Measurements from ENCODE around the gene USP15. TPM values are rescaled to one million over a fixed set of nuclear protein-coding genes. Genes with fewer than 3 reads are reported as not detected.

USP15 gene
- total and polyA plus RNA-seq, 8 donors = 16.6 to 220 (median 77.9) TPM

GRCh38 chr12:62292761-62293344, 32.6 kb downstream of the USP15 start:
- peaks cover 10 to 39% (median 32%) of the 10 kb centered on the region in 4 donors for H3K36me3 ChIP-seq
- H3K9me3 ChIP-seq = no peaks in the 10 kb centered on the region
- TF ChIP-seq POLR2A (IDR thresholded peaks at IDR 0.05) (no peak), POLR2AphosphoS5 (IDR thresholded peaks at IDR 0.05) (no peak), EP300 (IDR thresholded peaks at IDR 0.05) (no peak)
- TF ChIP-seq, protein P1, sequence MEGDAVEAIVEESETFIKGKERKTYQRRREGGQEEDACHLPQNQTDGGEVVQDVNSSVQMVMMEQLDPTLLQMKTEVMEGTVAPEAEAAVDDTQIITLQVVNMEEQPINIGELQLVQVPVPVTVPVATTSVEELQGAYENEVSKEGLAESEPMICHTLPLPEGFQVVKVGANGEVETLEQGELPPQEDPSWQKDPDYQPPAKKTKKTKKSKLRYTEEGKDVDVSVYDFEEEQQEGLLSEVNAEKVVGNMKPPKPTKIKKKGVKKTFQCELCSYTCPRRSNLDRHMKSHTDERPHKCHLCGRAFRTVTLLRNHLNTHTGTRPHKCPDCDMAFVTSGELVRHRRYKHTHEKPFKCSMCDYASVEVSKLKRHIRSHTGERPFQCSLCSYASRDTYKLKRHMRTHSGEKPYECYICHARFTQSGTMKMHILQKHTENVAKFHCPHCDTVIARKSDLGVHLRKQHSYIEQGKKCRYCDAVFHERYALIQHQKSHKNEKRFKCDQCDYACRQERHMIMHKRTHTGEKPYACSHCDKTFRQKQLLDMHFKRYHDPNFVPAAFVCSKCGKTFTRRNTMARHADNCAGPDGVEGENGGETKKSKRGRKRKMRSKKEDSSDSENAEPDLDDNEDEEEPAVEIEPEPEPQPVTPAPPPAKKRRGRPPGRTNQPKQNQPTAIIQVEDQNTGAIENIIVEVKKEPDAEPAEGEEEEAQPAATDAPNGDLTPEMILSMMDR (IDR thresholded peaks at IDR 0.05) = no peak
- H3K4me3 ChIP-seq = no peak overlapping the region
- intact Hi-C loops (cut with DNase I; ENCODE audit: low total_unique reads) = no loop called here
- peaks cover 0 to 36% (median 9%) of the 10 kb centered on the region in 4 donors for H3K4me1 ChIP-seq
- H3K27me3 ChIP-seq = no peaks in the 10 kb centered on the region
- no peak for DNase-seq
- 77 to 94% (median 85%) methylated on average over 6 of the region's 6 CpGs for WGBS, 5 donors
- H3K27ac ChIP-seq = no peak overlapping the region

GRCh38 chr12:62294378-62294777, 34.2 kb downstream of the USP15 start:
- WGBS, 5 donors = 98 to 100% (median 100%) methylated on average over 1 of the region's 1 CpG
- intact Hi-C loops (cut with DNase I; ENCODE audit: low total_unique reads) = no loop called here
- Histone ChIP-seq H3K36me3 (peaks cover 10 to 52% (median 48%) of the 10 kb centered on the region in 4 donors), H3K27me3 (no peaks in the 10 kb centered on the region), H3K4me1 (peaks cover 0 to 28% (median 9%) of the 10 kb centered on the region in 4 donors), H3K27ac (no peak overlapping the region), H3K4me3 (no peak overlapping the region), H3K9me3 (no peaks in the 10 kb centered on the region)
- TF ChIP-seq, protein P1 (IDR thresholded peaks at IDR 0.05) = no peak
- TF ChIP-seq POLR2A (IDR thresholded peaks at IDR 0.05) = no peak
- TF ChIP-seq POLR2AphosphoS5 (IDR thresholded peaks at IDR 0.05) = no peak
- no peak for TF ChIP-seq EP300 (IDR thresholded peaks at IDR 0.05)
- DNase-seq = no peak

DNA sequence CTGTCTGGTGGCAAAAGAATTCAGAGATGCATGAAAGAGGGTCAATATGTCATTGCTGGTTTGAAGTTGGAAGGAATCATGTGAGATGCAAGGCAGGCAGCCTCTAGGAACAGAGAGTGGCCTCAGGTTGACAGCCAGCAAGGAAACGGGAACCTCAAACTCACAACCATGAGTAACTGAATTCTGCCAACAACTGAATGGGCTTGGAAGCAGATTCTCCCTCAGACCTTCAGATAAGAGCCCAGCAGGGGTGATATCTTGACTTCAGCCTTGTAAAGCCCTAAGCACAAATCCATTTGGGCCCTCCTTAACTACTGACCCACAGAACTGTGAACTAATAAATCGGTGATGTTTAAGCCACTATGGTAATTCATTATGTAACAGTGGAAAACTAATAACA, 35.8 kb downstream of the USP15 start:
- Histone ChIP-seq H3K27me3 (no peaks in the 10 kb centered on the region), H3K27ac (no peak overlapping the region), H3K4me1 (peaks cover 0 to 22% (median 12%) of the 10 kb centered on the region in 4 donors), H3K9me3 (no peaks in the 10 kb centered on the region), H3K36me3 (peaks cover 10 to 52% (median 48%) of the 10 kb centered on the region in 4 donors), H3K4me3 (no peak overlapping the region)
- 88 to 91% (median 89%) methylated on average over 2 of the region's 2 CpGs for WGBS, 5 donors
- no peak for DNase-seq
- TF ChIP-seq, protein P1 (IDR thresholded peaks at IDR 0.05) = no peak
- no peak for TF ChIP-seq POLR2A (IDR thresholded peaks at IDR 0.05)
- TF ChIP-seq EP300 (IDR thresholded peaks at IDR 0.05) = no peak
- no peak for TF ChIP-seq POLR2AphosphoS5 (IDR thresholded peaks at IDR 0.05)
- intact Hi-C loops (cut with DNase I; ENCODE audit: low total_unique reads) = no loop called here

- H3K4me3 ChIP-seq = no peak overlapping the region
- intact Hi-C loops (cut with DNase I; ENCODE audit: low total_unique reads) = no loop called here
- peaks cover 10 to 52% (median 48%) of the 10 kb centered on the region in 4 donors for H3K36me3 ChIP-seq
- no peaks in the 10 kb centered on the region for H3K9me3 ChIP-seq
- DNase-seq = no peak
- H3K27ac ChIP-seq = no peak overlapping the region
- H3K4me1 ChIP-seq = peaks cover 0 to 13% (median 8%) of the 10 kb centered on the region in 4 donors
- H3K27me3 ChIP-seq = no peaks in the 10 kb centered on the region
- TF ChIP-seq POLR2A (IDR thresholded peaks at IDR 0.05) = no peak
Measured at GRCh38 chr12:62297321-62297720, 37.1 kb downstream of the USP15 start.

- DNase-seq = no peak
- Histone ChIP-seq H3K4me1 (peaks cover 0 to 5% (median 2%) of the 10 kb centered on the region in 4 donors), H3K36me3 (peaks cover 17 to 69% (median 66%) of the 10 kb centered on the region in 4 donors), H3K27ac (no peak overlapping the region), H3K27me3 (no peaks in the 10 kb centered on the region), H3K9me3 (peaks cover 0 to 5% (median 3%) of the 10 kb centered on the region in 4 donors), H3K4me3 (no peak overlapping the region)
- TF ChIP-seq, protein P1 (IDR thresholded peaks at IDR 0.05) = no peak
- TF ChIP-seq EP300 (IDR thresholded peaks at IDR 0.05) (no peak), POLR2AphosphoS5 (IDR thresholded peaks at IDR 0.05) (no peak)
- intact Hi-C loops (cut with DNase I; ENCODE audit: low total_unique reads) = no loop called here
- 75 to 86% (median 83%) methylated on average over 3 of the region's 3 CpGs for WGBS, 5 donors
Measured at GRCh38 chr12:62299617-62300016, 39.4 kb downstream of the USP15 start.

Data from stomach (tissue), 9 donors.